Stimulated activated CD4-positive, alpha-beta T cell treated with anti-CD3 and anti-CD28 coated beads, TNF-alpha, amount 100 ng/mL, for 48 hours (primary cell): ENCODE measurements around the gene TNNC1.

ENCODE experiments used
- DNase-seq, 3 donors: peaks; one replicate each; pipeline ENCODE4 v3.0.0-alpha.2; 2020; ENCODE audit warnings: low read depth in 3 of 3

The TNNC1 gene

GRCh38 chr3:52443791-52444687 is 9.8 kb downstream of the TNNC1 start:
- no peak for DNase-seq

GRCh38 chr3:52443268-52443610 is 10.6 kb downstream of the TNNC1 start:
- no peak for DNase-seq

- DNase-seq, result no peak
Observed at GRCh38 chr3:52442409-52443267, 11.2 kb downstream of the TNNC1 start.

GRCh38 chr3:52441772-52442332 is 12.0 kb downstream of the TNNC1 start:
- DNase-seq, result no peak

DNA sequence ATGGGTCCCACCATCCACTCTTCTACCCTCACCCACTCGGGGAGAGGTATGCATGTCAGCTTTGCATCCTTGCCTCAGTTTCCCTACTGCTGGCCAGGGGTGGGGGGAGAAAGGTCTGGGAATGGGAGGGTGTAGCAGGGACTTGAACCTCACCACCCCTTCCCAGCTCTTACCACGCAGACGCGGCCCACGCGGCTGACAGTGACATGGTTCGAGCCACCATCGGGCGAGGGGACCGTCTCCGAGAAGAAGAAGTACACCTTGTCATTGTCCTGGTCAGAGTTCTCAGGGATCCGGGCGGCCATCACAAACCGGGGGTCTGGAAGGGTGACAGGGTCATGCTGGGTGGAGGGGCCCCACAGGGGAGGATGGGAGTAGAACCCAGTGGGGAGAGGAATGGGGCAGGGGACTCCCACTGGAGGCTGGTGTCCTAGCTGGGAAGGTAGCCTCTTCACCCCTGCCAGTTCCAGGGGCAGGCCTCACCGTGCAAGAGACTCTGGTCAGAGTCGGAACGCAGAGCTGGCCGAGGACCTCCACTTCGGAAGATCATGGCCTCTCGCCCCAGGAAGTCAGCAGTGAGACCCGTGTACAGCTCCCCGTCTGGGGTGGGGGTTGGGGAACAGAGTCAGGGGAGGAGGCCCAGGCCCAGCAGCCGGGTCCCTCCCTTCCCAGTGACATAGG is 12.6 kb downstream of the TNNC1 start:
- DNase-seq, result no peak

- DNase-seq, result no peak
Observed at GRCh38 chr3:52440671-52441070, 13.2 kb downstream of the TNNC1 start.

GRCh38 chr3:52440249-52440551 is 13.6 kb downstream of the TNNC1 start:
- DNase-seq, result no peak

DNA sequence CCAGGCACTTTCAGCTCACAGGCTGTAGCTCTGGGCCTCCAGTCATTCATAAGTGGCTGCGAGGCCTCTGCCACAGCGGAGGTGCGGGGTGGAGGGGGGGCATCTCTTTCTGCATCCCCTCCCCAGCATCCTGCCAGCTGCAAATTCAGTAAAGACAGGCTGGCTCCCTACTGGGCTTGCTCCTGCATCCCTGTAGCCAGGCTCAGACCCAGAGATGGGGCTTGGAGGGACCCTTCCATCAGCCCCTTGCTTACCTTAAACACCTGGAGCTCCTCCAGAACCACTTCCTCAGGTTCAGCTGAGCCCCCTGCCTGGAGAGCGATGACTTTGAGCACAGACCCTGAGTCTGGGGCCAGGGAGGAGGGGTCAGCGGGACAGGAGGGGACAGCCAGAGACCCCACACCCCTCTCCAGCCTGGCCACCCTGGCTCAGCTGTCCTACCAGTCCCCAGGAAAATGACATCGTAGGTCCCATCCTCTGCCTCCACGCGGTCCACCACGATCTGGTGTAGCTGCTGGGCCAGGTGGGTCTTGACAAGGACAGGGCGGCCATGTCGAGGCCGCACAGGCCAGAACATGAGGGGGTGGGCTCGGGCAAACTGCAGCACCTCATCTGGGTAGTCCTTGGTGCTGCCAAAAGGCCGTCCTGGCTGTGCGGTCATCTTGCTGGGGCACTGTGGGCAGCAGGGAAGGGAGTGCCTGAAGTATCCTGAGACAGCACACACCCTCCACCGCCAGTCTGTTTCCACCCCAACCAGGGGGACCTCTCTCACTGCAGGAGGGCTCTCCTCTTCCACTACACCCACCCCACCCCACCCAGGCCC is 14.2 kb downstream of the TNNC1 start:
- DNase-seq, result no peak

GRCh38 chr3:52438579-52439425 is 15.0 kb downstream of the TNNC1 start:
- no peak for DNase-seq

- no peak for DNase-seq
Observed at GRCh38 chr3:52438104-52438376, 15.8 kb downstream of the TNNC1 start.

- DNase-seq, result no peak
Observed at GRCh38 chr3:52437326-52438103, 16.3 kb downstream of the TNNC1 start.

DNA sequence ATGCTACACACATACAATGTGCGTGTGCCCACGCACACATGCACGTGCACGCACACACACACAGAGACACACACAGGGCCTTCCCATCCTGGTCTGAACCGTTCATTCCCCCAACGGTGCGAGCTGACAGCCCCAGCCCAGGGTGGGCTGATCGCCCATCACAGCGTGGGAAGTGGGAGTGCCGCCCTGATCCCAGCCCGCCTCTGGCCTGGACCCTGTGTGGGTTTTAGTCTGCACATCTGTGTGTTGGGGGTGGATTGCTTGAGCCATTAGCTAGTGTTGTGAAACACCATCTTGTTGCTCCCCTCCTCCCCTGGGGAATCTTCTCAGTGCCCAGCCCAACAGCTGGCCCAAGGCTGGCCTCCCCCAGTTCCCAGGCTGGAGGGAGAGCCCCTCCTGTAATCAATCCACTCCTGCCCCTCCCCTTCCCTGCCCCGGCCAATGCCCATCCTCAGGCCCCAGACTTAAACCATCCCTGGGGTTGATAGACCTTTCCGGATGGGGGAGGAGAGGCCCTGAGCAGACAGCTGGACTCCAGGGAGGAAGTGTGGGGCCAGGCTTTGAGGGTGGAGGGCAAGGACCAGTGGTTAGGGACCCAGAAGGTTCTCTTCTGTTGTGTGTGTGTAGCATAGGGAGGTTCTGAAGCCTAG is 17.2 kb downstream of the TNNC1 start:
- DNase-seq, result no peak

DNA sequence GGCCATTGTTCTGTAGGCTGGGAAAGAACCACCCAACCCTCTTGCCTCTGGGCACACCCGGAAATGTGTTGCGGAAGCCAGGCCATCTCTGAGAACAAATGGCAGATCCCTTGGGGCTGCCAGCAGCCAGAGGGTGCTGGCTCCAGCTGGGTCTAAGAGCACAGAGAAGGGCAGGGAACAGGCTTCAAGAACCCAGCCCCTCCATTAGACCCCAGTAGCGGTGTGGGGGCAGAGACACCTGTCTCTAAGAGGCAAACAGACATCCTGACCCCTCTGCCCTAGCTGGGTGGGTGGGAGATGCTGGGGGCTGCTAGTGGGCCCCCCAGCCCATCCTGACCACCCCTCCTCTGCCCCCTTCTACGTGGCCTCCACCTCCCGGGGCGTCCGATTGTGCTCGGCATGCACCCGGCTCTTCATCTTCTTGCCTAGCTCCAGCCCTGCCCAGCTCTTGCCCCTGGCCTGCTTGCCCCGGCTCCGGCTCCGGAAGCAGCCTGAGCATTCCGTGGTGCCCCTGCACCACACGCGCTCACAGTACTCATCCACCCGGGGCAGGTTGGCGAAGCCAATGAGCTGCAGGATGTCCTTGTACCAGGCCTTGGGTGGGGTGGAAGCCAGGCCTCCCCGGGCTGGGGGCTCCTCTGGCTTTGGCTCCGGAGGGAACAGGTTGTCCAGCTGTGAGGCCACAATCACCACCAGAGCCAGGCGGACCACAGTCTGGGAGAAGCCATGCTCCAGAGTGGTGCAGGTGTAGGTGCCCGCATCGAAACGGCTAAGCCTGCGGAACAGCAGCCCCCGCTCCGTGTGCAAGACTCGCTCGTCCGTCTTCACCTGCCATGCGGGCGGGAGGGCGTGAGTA is 18.4 kb downstream of the TNNC1 start:
- no peak for DNase-seq

DNA sequence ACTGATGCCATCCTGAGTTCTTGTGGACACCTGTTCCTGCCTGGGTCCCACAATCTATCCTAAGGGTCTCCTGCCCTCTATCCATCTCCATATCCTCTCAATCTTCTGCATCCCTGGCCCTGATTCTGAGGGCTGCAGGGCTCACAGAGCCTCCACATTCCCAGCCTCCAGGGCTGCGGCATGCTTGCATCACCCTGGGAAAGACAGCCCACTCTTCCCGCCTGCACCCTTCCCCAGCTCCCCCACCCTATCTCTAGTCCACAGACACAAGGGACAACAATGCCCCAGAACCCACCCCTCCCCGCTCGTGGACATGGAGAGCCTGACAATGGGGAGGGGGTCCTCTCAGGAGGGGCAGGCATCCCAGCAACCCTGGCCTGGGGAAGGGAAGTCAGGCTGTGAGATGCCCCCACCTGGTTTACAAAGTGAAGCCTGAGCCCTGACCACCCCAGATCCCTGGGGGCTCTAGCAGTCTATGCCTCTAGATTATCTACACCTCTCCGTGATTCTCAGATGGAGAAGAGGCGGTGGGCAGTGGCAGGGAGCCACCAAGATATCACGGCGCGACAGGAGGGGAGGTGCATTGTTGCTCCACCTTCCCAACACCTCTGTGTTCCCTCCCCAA is 19.2 kb downstream of the TNNC1 start:
- no peak for DNase-seq

GRCh38 chr3:52433996-52434479 is 19.8 kb downstream of the TNNC1 start:
- DNase-seq, result no peak

DNA sequence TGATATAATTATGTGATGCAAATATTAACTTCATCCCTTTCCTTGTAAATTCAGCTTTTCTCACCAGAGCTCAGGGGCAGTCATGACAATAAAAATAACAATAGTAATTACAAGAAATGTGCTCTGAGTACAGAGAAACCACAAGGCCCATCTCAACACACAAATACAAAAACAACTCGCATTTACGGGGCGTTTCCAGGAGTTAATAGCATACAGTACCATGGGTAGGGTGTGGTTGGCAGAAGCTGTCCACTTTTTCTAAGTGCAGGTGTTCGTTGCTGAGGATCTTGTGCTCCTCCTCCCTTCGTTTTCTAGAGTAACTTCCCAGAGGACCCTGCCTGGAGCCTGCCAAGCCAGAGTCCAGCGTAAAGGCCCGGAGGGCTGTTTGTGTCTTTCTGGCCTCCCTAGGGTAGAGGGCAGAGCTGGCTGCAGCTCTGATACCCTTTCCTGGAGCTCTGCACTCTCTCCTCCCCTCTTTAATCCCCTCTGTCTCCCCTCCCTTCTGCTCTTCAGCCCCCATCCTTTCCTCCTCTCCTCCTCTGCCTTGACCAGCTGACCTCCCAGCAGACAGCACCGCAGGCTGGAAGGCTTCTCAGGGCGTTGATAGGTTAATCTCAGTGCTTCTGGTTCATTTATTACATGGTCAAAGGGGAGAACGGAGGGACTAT is 20.4 kb downstream of the TNNC1 start:
- DNase-seq, result no peak

DNA sequence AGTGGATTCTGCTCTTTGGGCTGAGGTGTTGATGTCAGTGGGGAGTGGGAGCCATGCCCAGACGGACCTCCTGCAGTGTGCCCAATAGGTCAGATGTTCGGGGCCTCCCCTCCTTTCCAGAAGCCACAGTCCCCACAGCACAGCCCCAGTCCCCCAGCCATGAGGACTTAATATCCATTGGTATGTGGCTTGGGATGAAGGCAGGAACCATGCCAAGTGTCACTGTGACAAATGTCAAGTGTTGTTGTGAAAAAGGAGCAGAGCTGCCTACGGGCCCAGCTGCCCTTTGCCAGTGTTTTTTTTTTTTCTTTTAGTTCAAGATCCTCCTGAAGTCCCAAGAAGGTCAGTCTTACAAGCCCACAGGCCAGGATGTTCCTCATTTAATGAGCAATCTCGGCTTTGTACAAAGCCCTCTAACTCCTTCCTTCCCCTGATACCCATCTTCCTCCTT is 21.1 kb downstream of the TNNC1 start:
- DNase-seq, result no peak
